ENCODE results near the gene INTS11. TPM values are rescaled to one million over a fixed set of nuclear protein-coding genes. Genes with fewer than 3 reads are reported as not detected.
A peak's percentile ranks its signal among the peaks of the same experiment; 100 is the strongest.

The INTS11 gene
- total RNA-seq, 1 experiment from 2014 or later, result 161 TPM

GRCh38 chr1:1274299-1274930 is 50.0 kb downstream of the INTS11 start:
- POLR2A ChIA-PET, result interaction anchor here (1.2 kb wide), 1 partner anchor 261 kb away, joined by 4 read pairs; the partner anchor contains the start of gene ISG15
- H2AFZ ChIP-seq (ENCODE audit: low read depth, low read length, poor library complexity, severe bottlenecking), result no peak overlapping the region
- BruUV-seq (replicated peaks), result no TSS peak
- H3K4me1 ChIP-seq (ENCODE audit: control insufficient read depth in 1 of 2, insufficient read depth in 2 of 2, low read length in 2 of 2), result peaks cover 15 to 37% of the 10 kb centered on the region in 2 experiments; a peak in 3 of 4 replicates
- H3K4me3 ChIP-seq (replicated peaks in 1 of 2; ENCODE audit: low read depth in 1 of 2, low read length in 2 of 2), result peak overlapping the region; percentile 87 to 95
- intact Hi-C loops (cut with micrococcal nuclease), result no loop called here
- peaks cover 0 to 4% of the 10 kb centered on the region in 2 experiments; a peak in 1 of 4 replicates for H3K36me3 ChIP-seq (ENCODE audit: control insufficient read depth in 1 of 2, insufficient read depth in 2 of 2, low read length in 2 of 2)
- H3K9ac ChIP-seq (ENCODE audit: low read length), result peak overlapping the region; percentile 95
- peak overlapping the region; percentile 71 for H3K27ac ChIP-seq (ENCODE audit: low read depth, low read length)
- H3K79me2 ChIP-seq (ENCODE audit: insufficient read depth, low read length), result peaks cover 40% of the 10 kb centered on the region
- peak overlapping the region; percentile 87 for H3K4me2 ChIP-seq (ENCODE audit: low read length)
- H3K9me2 ChIP-seq (ENCODE audit: insufficient read depth), result no peaks in the 10 kb centered on the region
- RAD21 ChIA-PET (ENCODE audit: low non-redundant PET in 1 of 2, low total read pairs in 2 of 2, uncharacterized antibody in 2 of 2, unreplicated experiment in 2 of 2), result interaction anchor here in 1 of 2 experiments (1.0 kb wide), 1 partner anchor 17 kb away, joined by 3 read pairs; no protein-coding TSS in a partner anchor
- TF ChIP-seq FOSL1 (IDR thresholded peaks at IDR 0.05; ENCODE audit: low read depth) (no peak), POLR2AphosphoS5 (IDR thresholded peaks at IDR 0.05; ENCODE audit: low read depth, low read length) (no peak), ZFX (IDR thresholded peaks at IDR 0.05) (no peak), ATF3 (IDR thresholded peaks at IDR 0.05) (no peak), REST (IDR thresholded peaks at IDR 0.05; ENCODE audit: low read depth) (no peak), POLR2A (IDR thresholded peaks at IDR 0.05; ENCODE audit: borderline replicate concordance, extremely low read depth, insufficient read depth, insufficient read length) (no peak), CBX3 (IDR thresholded peaks at IDR 0.05; ENCODE audit: low read depth) (no peak), EGR1 (IDR thresholded peaks at IDR 0.05; ENCODE audit: low read depth) (no peak)
- H4K20me1 ChIP-seq (ENCODE audit: insufficient read depth), result no peaks in the 10 kb centered on the region
- CTCF ChIA-PET, result no interaction called here
- no peaks in the 10 kb centered on the region for H3K27me3 ChIP-seq (ENCODE audit: insufficient read depth, low read length)
- no peak for DNase-seq (ENCODE audit: low read depth, low spot score)
- H3K9me3 ChIP-seq (ENCODE audit: control insufficient read depth in 1 of 2, insufficient read depth in 1 of 2, low read depth in 1 of 2, low read length in 2 of 2), result no peaks in the 10 kb centered on the region
- ATAC-seq, result no peak

Data from HCT116 (cell line).